Right lobe of liver (tissue), 4 donors: Measurements from ENCODE around the gene IFITM10.

Source experiments
- CTCF ChIP-seq, 4 donors: fragments of 200-600 bp in 3 of 4; fragments of 450-650 bp in 1 of 4; IDR thresholded peaks; one replicate each; pipeline versions ENCODE4 v1.5.1 to v1.8.0; 2016 to 2022; ENCODE audit warnings: antibody characterized with exemption in 4 of 4, mild to moderate bottlenecking in 2 of 4
- POLR2A ChIP-seq: fragments of 450-650 bp; IDR thresholded peaks from one replicate; pipeline ENCODE4 v1.6.1; 2017; ENCODE audit warnings: antibody characterized with exemption, mild to moderate bottlenecking
- donor health status: DM: no; HTN: no; CAD: no.
- donor health status: DM: no; HTN: no; CAD: no.
- donor health status: DM: no; HTN: yes; CAD: no.

- TF ChIP-seq CTCF (IDR thresholded peaks at IDR 0.05): peak in 1 of 4 donors; percentile 4
- peak; percentile 73 for TF ChIP-seq POLR2A
Measured at GRCh38 chr11:1691026-1691877, 59.1 kb downstream of the IFITM10 start.
